Fibroblast of pulmonary artery (primary cell): ENCODE measurements around the gene ZBTB7B.
A peak's percentile ranks its signal among the peaks of the same experiment; 100 is the strongest.
"Not testable (repeated sequence)": the region's sequence is repeated elsewhere in the genome, so short reads cannot be mapped to it uniquely, and the experiment has no call there.

Experiments
- DNase-seq: peaks from one replicate; pipeline ENCODE4 v3.0.0-alpha.2; 2010; ENCODE audit warnings: low read depth
- H3K4me3 ChIP-seq: replicated peaks from 2 replicates; pipeline ENCODE4 v1.5.1; 2011; ENCODE audit warnings: low read depth, mild to moderate bottlenecking, control low read depth, low read length, moderate library complexity
- CTCF ChIP-seq: IDR thresholded peaks from 2 replicates; pipeline ENCODE4 v1.5.1; 2011; ENCODE audit warnings: mild to moderate bottlenecking, control low read depth, low read length, inconsistent platforms; ENCODE audit errors: missing control alignments

Gene ZBTB7B

GRCh38 chr1:154990276-154990675 lies 12.3 kb upstream of the ZBTB7B start:
- no peak for TF ChIP-seq CTCF
- no peak for DNase-seq
- H3K4me3 ChIP-seq = no peak overlapping the region

GRCh38 chr1:154992721-154993571 lies 9.7 kb upstream of the ZBTB7B start:
- TF ChIP-seq CTCF = peak; percentile 23
- DNase-seq = peak; percentile 67
- no peak overlapping the region for H3K4me3 ChIP-seq

- TF ChIP-seq CTCF = no peak
- no peak within 1 kb of the TSS for H3K4me3 ChIP-seq
- DNase-seq = no peak
These were observed 8.9 kb upstream of the ZBTB7B start, which contains the start of gene LENEP for GRCh38 chr1:154993572-154994268. TSS of gene LENEP (plus strand) at chr1:154993586. CDS start at chr1:154993608, 22 bp downstream.

- TF ChIP-seq CTCF = no peak
- no peak for DNase-seq
- no peak overlapping the region for H3K4me3 ChIP-seq
These were observed 8.4 kb upstream of the ZBTB7B start for GRCh38 chr1:154994269-154994587.

- no peak for DNase-seq
- no peak overlapping the region for H3K4me3 ChIP-seq
- no peak for TF ChIP-seq CTCF
These were observed 8.0 kb upstream of the ZBTB7B start for GRCh38 chr1:154994591-154994990.

- peak; percentile 90 for DNase-seq
- TF ChIP-seq CTCF = peak; percentile 44
- not testable (repeated sequence) for H3K4me3 ChIP-seq
These were observed 7.2 kb upstream of the ZBTB7B start for GRCh38 chr1:154995301-154995983.
